ENCODE data around the gene RPE65. TPM values are rescaled to one million over a fixed set of nuclear protein-coding genes. Genes with fewer than 3 reads are reported as not detected.

The RPE65 gene
- total RNA-seq: not detected
- long read RNA-seq: 0 reads

DNA sequence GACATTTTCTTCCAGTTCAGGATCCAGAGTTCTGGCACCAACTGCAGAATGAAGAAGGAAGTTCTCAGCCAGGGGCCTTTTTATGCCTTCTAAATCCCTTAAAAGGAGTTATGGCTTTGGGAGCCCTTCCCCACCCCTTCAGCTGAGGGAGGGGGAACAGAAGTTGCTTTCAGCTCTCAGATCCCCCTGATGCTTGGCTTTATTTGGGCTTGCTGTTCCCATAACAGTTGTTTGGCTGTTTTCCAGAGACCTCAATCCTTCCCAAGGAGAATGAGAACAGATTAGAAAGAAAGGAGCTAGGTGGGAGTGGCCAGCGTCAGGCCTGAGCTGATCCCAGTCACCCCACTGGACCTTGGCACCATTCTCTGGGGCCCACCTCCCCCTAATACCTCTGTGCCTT lies at the start of gene RPE65:
Gene RPE65, minus strand, starts transcription at position 54 of the 400 bp plus-strand sequence. Its CDS starts 49 bp downstream, at position 5.
- no peak within 1 kb of the TSS for H3K27ac ChIP-seq
- WGBS (ENCODE audit: insufficient coverage, low coverage, low lambda C conversion rate, missing lambda C conversion rate): 65% methylated on average over 1 of the region's 1 CpG
- DNase-seq (no peak), ATAC-seq (no peak)
- intact Hi-C loops (cut with DNase I): no loop called here
- no peak for TF ChIP-seq POLR2A (IDR thresholded peaks at IDR 0.05)
- TF ChIP-seq, protein P1, sequence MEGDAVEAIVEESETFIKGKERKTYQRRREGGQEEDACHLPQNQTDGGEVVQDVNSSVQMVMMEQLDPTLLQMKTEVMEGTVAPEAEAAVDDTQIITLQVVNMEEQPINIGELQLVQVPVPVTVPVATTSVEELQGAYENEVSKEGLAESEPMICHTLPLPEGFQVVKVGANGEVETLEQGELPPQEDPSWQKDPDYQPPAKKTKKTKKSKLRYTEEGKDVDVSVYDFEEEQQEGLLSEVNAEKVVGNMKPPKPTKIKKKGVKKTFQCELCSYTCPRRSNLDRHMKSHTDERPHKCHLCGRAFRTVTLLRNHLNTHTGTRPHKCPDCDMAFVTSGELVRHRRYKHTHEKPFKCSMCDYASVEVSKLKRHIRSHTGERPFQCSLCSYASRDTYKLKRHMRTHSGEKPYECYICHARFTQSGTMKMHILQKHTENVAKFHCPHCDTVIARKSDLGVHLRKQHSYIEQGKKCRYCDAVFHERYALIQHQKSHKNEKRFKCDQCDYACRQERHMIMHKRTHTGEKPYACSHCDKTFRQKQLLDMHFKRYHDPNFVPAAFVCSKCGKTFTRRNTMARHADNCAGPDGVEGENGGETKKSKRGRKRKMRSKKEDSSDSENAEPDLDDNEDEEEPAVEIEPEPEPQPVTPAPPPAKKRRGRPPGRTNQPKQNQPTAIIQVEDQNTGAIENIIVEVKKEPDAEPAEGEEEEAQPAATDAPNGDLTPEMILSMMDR (IDR thresholded peaks at IDR 0.05): no peak
- no peaks in the 10 kb centered on the region for H3K36me3 ChIP-seq
- no peak within 1 kb of the TSS for H3K4me3 ChIP-seq
- H3K9me3 ChIP-seq: no peaks in the 10 kb centered on the region
- H3K27me3 ChIP-seq: no peaks in the 10 kb centered on the region
- no peaks in the 10 kb centered on the region for H3K4me1 ChIP-seq

DNA sequence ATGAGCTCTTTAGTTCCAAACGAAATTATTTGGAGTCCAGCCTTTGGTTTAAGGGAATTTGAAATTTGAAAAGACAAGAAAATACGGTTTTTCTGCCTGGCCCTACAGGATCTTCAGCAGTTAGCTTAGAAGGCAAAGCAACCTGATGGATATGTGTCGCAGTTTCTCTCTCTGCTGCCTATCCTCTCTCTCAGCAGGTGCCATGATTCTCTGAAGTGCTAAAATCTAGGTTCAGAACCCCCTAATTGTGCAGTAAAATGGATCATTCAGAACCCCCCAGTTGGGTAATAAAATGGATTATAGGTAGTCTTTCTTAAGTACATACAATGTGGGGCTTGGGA lies 47.6 kb upstream of the RPE65 start:
- intact Hi-C loops (cut with DNase I): no loop called here
- DNase-seq (no peak), ATAC-seq (peak in 1 of 4 donors; percentile 4)
- no peak for TF ChIP-seq POLR2A (IDR thresholded peaks at IDR 0.05)
- TF ChIP-seq, protein P1 (IDR thresholded peaks at IDR 0.05): no peak
- WGBS (ENCODE audit: insufficient coverage, low coverage, low lambda C conversion rate, missing lambda C conversion rate): 3% methylated on average over 3 of the region's 3 CpGs
- H3K4me1 ChIP-seq: peaks cover 0 to 9% (median 3%) of the 10 kb centered on the region in 4 donors
- no peaks in the 10 kb centered on the region for H3K27me3 ChIP-seq
- no peaks in the 10 kb centered on the region for H3K36me3 ChIP-seq
- no peaks in the 10 kb centered on the region for H3K9me3 ChIP-seq
- peak overlapping the region; percentile 46 to 64 (median 51) for H3K4me3 ChIP-seq
- H3K27ac ChIP-seq: no peak overlapping the region

DNA sequence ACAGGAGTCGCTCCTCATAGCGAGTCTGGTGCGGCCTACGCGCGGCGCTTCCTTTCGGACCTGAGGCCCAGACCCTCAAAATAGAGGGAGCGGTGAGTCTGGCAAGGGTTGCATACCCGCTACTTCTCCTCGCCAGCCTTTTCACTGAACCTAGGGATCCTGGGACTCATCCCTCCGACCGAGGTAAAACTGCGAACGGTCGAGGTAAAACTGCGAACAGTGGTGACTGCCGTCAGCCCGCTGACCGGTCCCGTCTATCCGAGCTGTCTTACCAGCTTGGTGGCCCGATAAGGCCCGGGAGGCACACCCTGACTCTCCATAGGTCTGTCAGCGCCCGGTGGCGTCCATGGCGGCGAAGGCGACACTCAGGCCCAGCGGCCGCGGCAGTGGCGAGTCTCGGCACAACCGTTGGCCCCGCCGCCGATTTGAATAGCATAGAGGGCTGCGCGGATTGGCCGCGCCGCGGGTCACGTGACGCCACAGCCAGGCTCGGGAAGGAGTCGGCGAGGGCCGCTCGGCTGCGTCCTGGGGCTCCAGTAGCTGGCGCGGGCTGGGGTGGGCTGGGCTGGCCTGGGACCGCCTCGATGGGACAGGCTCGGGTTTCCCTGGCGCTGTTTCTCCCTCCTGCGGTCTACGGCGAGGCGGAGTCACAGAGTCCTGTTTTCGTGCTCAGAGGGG lies 47.1 kb upstream of the RPE65 start, which contains the start of gene DEPDC1:
Gene DEPDC1, minus strand, starts transcription at position 403 of the 678 bp plus-strand sequence. Its CDS starts 83 bp downstream, at position 320.
- intact Hi-C loops (cut with DNase I): no loop called here
- H3K4me3 ChIP-seq: peak within 1 kb of the TSS; percentile 46 to 64 (median 51)
- TF ChIP-seq, protein P1 (IDR thresholded peaks at IDR 0.05): no peak
- TF ChIP-seq POLR2A (IDR thresholded peaks at IDR 0.05): no peak
- no peaks in the 10 kb centered on the region for H3K9me3 ChIP-seq
- ATAC-seq (peak; percentile 99 to 100 (median 100)), DNase-seq (peak; percentile 95 to 98 (median 97))
- no peaks in the 10 kb centered on the region for H3K27me3 ChIP-seq
- no peaks in the 10 kb centered on the region for H3K36me3 ChIP-seq
- H3K27ac ChIP-seq: no peak within 1 kb of the TSS
- H3K4me1 ChIP-seq: peaks cover 0 to 9% (median 3%) of the 10 kb centered on the region in 4 donors
- 0% methylated on average over 8 of the region's 64 CpGs for WGBS (ENCODE audit: insufficient coverage, low coverage, low lambda C conversion rate, missing lambda C conversion rate)

DNA sequence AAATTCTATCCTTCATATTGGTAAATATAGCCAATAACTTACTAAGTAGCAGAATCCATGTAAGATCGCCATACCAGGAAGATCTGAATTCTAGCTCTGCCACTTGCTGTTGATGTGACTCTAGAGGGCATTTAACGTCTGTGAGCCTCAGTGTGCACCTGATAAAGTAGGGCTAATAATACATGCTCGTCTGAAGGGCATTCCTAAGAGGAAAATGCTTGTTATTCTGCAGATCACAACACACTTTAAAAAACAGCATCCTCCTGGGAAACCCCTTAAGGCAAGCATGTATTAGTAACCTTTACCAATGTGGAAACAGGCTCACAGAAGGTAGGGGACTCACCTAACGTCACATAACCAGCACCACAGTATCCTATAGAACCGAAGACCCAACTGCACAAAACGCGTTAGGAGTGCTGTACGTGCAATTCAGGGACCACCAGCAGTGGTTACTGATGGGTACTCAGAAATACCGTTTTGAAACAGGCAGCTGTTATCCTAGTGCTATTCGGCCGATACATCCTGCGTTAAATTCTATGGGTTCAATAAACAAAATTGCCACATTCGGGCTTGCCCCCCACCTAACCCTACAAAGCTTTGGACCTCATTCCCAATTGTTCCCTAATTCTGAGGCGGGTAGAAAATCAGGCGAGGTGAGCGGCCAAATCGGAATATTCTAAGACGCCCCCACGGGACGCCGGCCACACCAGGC lies 46.4 kb upstream of the RPE65 start:
- no peaks in the 10 kb centered on the region for H3K36me3 ChIP-seq
- no peaks in the 10 kb centered on the region for H3K27me3 ChIP-seq
- peak overlapping the region; percentile 46 to 64 (median 51) for H3K4me3 ChIP-seq
- TF ChIP-seq, protein P1 (IDR thresholded peaks at IDR 0.05): no peak
- no peak for TF ChIP-seq POLR2A (IDR thresholded peaks at IDR 0.05)
- no peaks in the 10 kb centered on the region for H3K9me3 ChIP-seq
- DNase-seq (no peak), ATAC-seq (no peak)
- peaks cover 0 to 9% (median 3%) of the 10 kb centered on the region in 4 donors for H3K4me1 ChIP-seq
- intact Hi-C loops (cut with DNase I): no loop called here
- WGBS (ENCODE audit: insufficient coverage, low coverage, low lambda C conversion rate, missing lambda C conversion rate): 23% methylated on average over 12 of the region's 21 CpGs
- no peak overlapping the region for H3K27ac ChIP-seq

Measured in right lobe of liver (tissue), 6 donors.